Activated effector memory CD4-positive, alpha-beta T cell treated with anti-CD3 and anti-CD28 coated beads, Interleukin-2, amount 50 U/mL, for 16 hours (primary cell): ENCODE results near the gene POP7.

Experiments used
- DNase-seq: peaks from one replicate; pipeline ENCODE4 v3.0.0-alpha.2; 2020

Gene POP7

GRCh38 chr7:100679129-100679926, 26.6 kb upstream of the POP7 start:
- DNase-seq, result no peak

GRCh38 chr7:100679927-100680575, 25.9 kb upstream of the POP7 start:
- DNase-seq, result no peak

GRCh38 chr7:100680576-100681271, 25.2 kb upstream of the POP7 start:
- no peak for DNase-seq

DNA sequence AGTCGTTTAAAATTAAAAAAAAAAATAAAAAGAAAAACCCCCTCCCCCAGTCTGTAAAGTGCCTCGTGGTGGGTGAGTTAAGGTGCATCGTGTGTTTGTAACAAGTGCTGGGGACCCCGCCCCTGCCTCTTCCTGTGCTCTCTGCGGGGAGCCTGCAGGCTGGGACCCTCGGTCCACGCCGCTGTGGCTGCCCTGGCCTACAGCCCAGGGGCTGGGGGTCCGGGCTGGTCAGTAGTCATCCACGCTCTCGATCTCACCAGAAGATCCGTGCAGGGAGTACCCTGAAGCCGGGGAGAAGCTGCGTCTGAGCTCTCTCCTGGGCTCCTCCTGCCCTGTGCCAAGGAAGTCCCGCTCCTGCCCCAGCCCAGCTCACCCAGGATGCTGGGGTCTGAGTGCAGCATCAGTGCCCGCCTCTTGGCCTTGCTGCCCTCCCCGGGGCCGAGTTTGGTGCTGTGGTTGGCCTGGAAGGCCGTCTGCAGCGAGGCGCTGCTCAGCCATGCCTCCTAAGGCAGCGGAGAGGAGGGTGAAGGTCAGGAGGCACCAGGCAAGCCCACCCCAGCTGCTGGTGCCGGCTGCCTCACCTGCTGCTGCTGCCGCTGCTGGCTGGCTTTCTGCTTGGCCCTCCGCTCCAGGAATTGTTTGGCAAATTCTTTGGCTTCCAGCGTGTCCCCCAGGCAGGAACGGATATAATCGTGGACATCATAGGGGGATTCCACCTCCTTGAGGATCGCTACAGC, 24.3 kb upstream of the POP7 start:
- DNase-seq, result no peak

GRCh38 chr7:100682228-100682741, 23.6 kb upstream of the POP7 start:
- DNase-seq, result no peak

GRCh38 chr7:100682991-100683658, 22.8 kb upstream of the POP7 start:
- no peak for DNase-seq

- DNase-seq, result no peak
Measured at GRCh38 chr7:100683659-100684533, 22.0 kb upstream of the POP7 start.

- DNase-seq, result no peak
Measured at GRCh38 chr7:100684534-100685042, 21.3 kb upstream of the POP7 start.

DNA sequence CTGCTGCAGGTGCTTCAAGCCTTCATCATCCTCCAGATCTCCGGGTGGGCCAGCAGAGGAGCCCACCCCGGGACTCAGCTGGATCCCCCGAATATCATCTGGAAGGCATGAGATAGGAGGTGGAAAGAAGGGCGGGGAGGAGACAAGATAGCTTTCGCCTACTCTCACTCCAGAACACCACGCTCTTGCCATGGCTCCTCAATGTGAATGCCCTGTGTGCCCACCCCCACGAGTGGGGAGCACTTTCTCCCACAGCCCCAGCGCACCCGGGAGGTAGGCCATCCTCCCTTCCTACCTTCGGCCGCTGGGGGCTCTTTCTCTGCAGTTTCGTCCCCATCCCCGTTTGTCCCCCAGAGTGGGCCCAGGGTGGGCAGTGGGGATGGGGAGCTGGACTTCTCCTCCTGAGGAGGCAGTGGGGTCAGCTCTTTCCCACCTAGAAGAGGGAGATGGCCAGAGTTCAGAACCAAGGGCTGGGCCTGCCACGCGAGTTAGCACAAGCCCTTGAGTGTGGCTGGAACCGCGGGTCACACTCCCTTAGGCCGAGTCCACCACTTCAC, 20.8 kb upstream of the POP7 start:
- DNase-seq, result no peak

GRCh38 chr7:100685631-100686145, 20.2 kb upstream of the POP7 start:
- no peak for DNase-seq

- DNase-seq, result no peak
Measured at GRCh38 chr7:100686201-100686821, 19.6 kb upstream of the POP7 start.

GRCh38 chr7:100686822-100687211, 19.1 kb upstream of the POP7 start:
- no peak for DNase-seq

DNA sequence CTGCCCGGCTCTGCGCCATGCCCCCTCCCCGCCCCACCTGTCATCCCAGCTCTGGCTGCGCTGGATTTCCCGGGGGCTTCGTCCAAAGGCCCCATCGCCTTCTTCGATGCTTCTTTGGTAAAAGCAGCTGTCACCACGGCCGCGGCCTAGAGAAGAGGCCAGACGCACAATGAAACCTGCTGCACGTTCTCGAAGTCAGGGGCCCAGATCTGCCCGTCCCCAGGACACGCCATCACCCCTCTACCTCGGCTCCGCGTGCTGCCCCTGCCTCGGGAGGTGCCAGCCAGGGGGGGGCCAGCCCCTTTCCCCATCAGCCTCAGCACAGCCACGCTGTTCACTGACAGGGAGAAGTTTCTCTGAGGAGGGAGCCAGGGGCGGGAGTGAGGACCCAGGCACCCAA, 18.7 kb upstream of the POP7 start:
- no peak for DNase-seq

- DNase-seq, result no peak
Measured at GRCh38 chr7:100687751-100688300, 18.1 kb upstream of the POP7 start.

DNA sequence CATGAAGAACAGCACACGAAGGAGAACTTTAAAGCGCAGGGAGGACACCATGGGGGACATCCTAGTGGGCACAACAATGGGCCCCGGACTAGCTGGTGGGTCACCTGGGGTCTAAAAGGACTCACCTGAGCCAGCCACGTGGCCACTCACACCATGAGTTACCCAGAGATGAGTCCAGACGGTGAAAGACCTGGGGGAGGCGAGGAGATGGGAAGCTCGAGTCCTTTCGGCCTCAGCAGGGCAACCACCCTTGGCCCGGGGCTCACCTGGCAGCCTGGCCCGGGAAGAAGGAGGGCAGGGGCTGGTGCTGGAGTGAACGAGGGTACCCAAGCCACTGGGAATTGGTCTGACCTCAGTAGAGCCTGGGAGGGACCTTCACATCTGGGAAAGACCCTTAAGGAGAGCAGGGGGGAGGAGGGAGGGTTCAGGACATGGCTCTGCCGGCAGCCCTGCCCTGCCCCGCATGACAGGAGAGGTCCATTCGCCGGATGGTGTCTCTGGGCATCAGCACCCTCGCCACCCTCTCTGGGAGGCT, 17.5 kb upstream of the POP7 start:
- no peak for DNase-seq

DNA sequence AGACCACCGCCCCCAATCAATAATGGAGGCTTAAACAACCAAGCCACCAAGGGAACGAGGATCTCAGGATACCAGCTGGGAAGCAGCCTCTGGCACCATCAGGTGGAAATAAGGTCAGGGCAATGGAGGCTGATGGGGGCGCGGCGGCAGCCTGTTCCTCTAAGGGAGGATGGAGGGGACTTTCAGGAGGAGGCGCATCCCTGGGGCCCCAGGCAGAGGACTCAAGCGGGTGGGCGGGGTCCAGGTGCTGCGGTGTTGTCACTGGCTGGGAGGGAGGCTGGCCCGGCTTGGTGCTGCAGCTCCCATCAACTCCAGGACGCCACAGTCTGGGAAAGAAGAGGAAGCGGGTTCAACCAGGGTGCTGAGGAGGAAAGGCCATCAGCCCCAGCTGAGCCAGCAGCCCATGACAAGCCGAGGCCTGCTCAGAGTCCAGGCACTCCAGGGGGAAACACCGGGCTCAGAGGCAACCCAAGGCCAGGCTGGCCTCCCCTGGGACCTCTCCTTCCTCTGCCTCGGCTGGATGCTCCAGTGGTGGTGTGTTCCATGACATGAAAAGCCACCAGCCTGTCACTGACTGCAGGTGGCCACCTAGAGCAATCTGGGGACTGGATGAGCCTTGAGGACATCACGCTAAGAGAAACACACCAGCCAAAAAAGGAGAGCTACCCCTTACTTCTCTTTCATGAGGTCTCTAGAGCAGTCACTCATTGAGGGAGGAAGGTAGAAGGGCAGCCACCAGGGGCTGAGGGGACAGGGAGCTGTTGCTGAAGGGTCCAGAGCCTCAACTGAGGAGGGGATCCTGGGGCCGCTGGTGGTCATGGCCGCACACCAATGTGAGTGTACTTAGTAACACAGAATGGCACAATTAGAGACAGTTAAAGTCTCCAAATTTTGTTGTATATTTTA, 16.4 kb upstream of the POP7 start:
- DNase-seq, result no peak

DNA sequence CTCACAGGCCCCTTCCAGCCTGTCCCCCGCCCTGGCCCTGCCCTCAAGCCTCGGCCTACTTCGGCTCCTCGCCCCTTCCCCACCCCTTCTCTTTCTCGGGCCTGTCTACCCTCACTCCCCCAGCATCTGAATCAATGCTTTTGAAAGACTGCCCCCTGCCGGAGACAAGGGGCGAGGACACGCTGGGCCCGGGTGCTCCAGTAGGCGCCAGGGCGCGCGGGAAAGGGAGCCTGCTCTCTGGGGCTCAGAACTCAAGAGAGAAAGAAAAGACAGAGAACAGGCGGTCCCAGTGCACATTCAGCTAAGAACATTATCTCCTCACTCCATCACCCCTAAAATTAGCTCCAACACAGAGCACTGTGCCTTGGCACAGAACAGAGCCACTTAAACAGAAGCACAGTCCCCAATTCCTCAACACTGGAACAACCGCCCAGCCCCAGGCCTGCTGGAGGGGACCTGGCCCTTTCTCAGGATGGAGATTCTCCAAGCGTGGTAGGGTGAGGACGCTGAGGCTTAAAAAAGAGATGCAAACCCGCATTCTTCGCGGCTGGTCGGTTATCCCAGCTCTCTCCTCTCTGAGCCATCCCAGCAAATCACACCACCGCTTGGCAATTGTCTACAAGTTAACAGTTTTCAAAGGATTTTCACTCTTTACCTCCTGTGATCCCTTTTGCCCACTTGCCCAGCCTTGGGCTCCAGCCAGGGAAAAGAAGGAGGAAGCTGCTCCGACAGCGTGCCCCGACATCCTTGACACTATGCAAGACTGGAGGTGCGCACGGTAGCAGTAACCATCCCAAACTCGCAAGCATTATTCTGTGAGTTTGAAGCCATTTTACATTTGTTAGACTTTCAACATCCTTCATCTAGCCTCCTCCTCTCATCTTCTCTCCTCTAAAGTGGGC, 14.0 kb upstream of the POP7 start:
- DNase-seq, result peak; percentile 93
